IMR-90 (cell line): ENCODE results near the gene TTLL11. TPM values are rescaled to one million over a fixed set of nuclear protein-coding genes. Genes with fewer than 3 reads are reported as not detected.

Experiments used
- ATAC-seq: fragments of 200-7000 bp; cut with Tn5 transposase; 2 replicates; pipeline ENCODE4 v1.9.1; 2020; ENCODE audit warnings: low read depth, mild to moderate bottlenecking, moderate library complexity
- BruUV-seq: library from RNA; stranded (reverse); fragments of 400-500 nt; replicated peaks from 2 replicates; lab custom pipeline; 2021; lab: Mats Ljungman, UMichigan
- CTCF ChIA-PET: fragments of 300-600 bp; formaldehyde crosslinking; extraction: SDS; loops from one replicate; lab custom pipeline; 2021; ENCODE audit warnings: antibody characterized with exemption; lab: Yijun Ruan, JAX
- POLR2A ChIA-PET: fragments of 300-600 bp; sonication (Branson Sonifier 250); formaldehyde crosslinking; loops from one replicate; lab custom pipeline; 2022; ENCODE audit warnings: antibody characterized with exemption; ENCODE audit not compliant: unreplicated experiment; lab: Charles Lee
- DNase-seq: peaks from one replicate; pipeline ENCODE4 v3.0.0; 2013
- H2AFZ ChIP-seq: replicated peaks from 2 replicates; pipeline ENCODE3; 2013; ENCODE audit warnings: low read length, mild to moderate bottlenecking; ENCODE audit not compliant: poor library complexity
- H2AK5ac ChIP-seq: 2 replicates; pipeline ENCODE4 v1.6.1; 2013; ENCODE audit warnings: low read depth, low read length, inconsistent platforms
- H2AK9ac ChIP-seq: replicated peaks from 2 replicates; pipeline ENCODE3; 2013; ENCODE audit warnings: mild to moderate bottlenecking, low read depth, low read length, moderate library complexity; ENCODE audit not compliant: poor library complexity
- H2BK120ac ChIP-seq: 2 replicates; pipeline ENCODE4 v1.6.1; 2013; ENCODE audit warnings: low read depth, low read length, inconsistent platforms
- H2BK15ac ChIP-seq: 3 replicates; pipeline ENCODE4 v1.6.1; 2013; ENCODE audit warnings: low read depth, low read length, inconsistent platforms
- H2BK20ac ChIP-seq: 2 replicates; pipeline ENCODE4 v1.6.1; 2013; ENCODE audit warnings: low read depth, mild to moderate bottlenecking, inconsistent platforms, low read length, moderate library complexity
- H2BK5ac ChIP-seq: 2 replicates; pipeline ENCODE4 v1.6.1; 2013; ENCODE audit warnings: mild to moderate bottlenecking, low read depth, low read length, inconsistent platforms; ENCODE audit not compliant: poor library complexity, severe bottlenecking
- H3K14ac ChIP-seq: replicated peaks from 2 replicates; pipeline ENCODE4 v1.6.1; 2013; ENCODE audit warnings: low read depth, low read length, inconsistent platforms
- H3K18ac ChIP-seq: 2 replicates; pipeline ENCODE4 v1.6.1; 2013; ENCODE audit warnings: low read depth, low read length, control low read depth
- H3K23ac ChIP-seq: 2 replicates; pipeline ENCODE4 v1.6.1; 2013; ENCODE audit warnings: low read depth, low read length, inconsistent platforms
- H3K27ac ChIP-seq: 2 replicates; pipeline ENCODE4 v1.5.1; 2013; ENCODE audit warnings: mild to moderate bottlenecking, control low read depth, low read length; ENCODE audit not compliant: insufficient read depth
- H3K27me3 ChIP-seq: 2 replicates; pipeline ENCODE4 v1.6.1; 2013; ENCODE audit warnings: low read length; ENCODE audit not compliant: control insufficient read depth, insufficient read depth
- H3K36me3 ChIP-seq: 2 replicates; pipeline ENCODE4 v1.6.1; 2013; ENCODE audit warnings: low read length, mixed read lengths; ENCODE audit not compliant: control insufficient read depth, insufficient read depth
- H3K4ac ChIP-seq: 2 replicates; pipeline ENCODE4 v1.6.1; 2013; ENCODE audit warnings: low read depth, low read length, inconsistent platforms
- H3K4me1 ChIP-seq: 2 replicates; pipeline ENCODE4 v1.6.1; 2013; ENCODE audit warnings: low read length, mixed read lengths; ENCODE audit not compliant: control insufficient read depth, insufficient read depth
- H3K4me2 ChIP-seq: 2 replicates; pipeline ENCODE4 v1.6.1; 2013; ENCODE audit warnings: low read depth, mild to moderate bottlenecking, control low read depth, low read length, moderate library complexity
- H3K4me3 ChIP-seq: 2 replicates; pipeline ENCODE4 v1.5.1; 2013; ENCODE audit warnings: low read depth, mild to moderate bottlenecking, control low read depth, low read length, moderate library complexity; ENCODE audit not compliant: insufficient read depth
- H3K56ac ChIP-seq: 2 replicates; pipeline ENCODE4 v1.6.1; 2013; ENCODE audit warnings: low read length, inconsistent platforms; ENCODE audit not compliant: insufficient read depth; ENCODE audit errors: extremely low read depth
- H3K79me1 ChIP-seq, 2 experiments: 2 replicates each; pipeline ENCODE4 v1.6.1; 2013; ENCODE audit warnings: low read length in 2 of 2, inconsistent platforms in 1 of 2, low read depth in 1 of 2
- H3K9ac ChIP-seq: 2 replicates; pipeline ENCODE4 v1.6.1; 2013; ENCODE audit warnings: low read depth, low read length, control low read depth
- H3K9me1 ChIP-seq: 2 replicates; pipeline ENCODE4 v1.6.1; 2013; ENCODE audit warnings: low read length, inconsistent platforms; ENCODE audit not compliant: insufficient read depth
- H3K9me3 ChIP-seq: 2 replicates; pipeline ENCODE4 v1.6.1; 2013; ENCODE audit warnings: low read length; ENCODE audit not compliant: control insufficient read depth, insufficient read depth
- H4K20me1 ChIP-seq: 2 replicates; pipeline ENCODE4 v1.6.1; 2013; ENCODE audit warnings: low read length, inconsistent platforms; ENCODE audit not compliant: insufficient read depth
- H4K5ac ChIP-seq: 2 replicates; pipeline ENCODE4 v1.6.1; 2013; ENCODE audit warnings: mild to moderate bottlenecking, low read depth, low read length, control low read depth
- H4K8ac ChIP-seq, 2 experiments: 2 replicates each; pipeline ENCODE4 v1.6.1; 2013; ENCODE audit warnings: low read depth in 2 of 2, low read length in 2 of 2, control low read depth in 1 of 2, inconsistent platforms in 1 of 2
- H4K91ac ChIP-seq: 2 replicates; pipeline ENCODE4 v1.6.1; 2013; ENCODE audit warnings: low read depth, low read length, inconsistent platforms; ENCODE audit not compliant: insufficient read depth
- BHLHE40 ChIP-seq: fragments of 150-350 bp; IDR thresholded peaks from 2 replicates; pipeline ENCODE4 v1.6.1; 2016; ENCODE audit warnings: mild to moderate bottlenecking, low read depth, low read length
- CEBPB ChIP-seq: IDR thresholded peaks from 2 replicates; pipeline ENCODE4 v1.6.1; 2012; ENCODE audit warnings: low read depth, low read length, improper control_type of control experiment
- CHD1 ChIP-seq: IDR thresholded peaks from 2 replicates; pipeline ENCODE4 v1.6.1; 2012; ENCODE audit warnings: low read depth, low read length, improper control_type of control experiment
- CTCF ChIP-seq: conservative IDR thresholded peaks from 2 replicates; pipeline ENCODE4 v1.5.1; 2012; ENCODE audit warnings: mild to moderate bottlenecking, low read depth, low read length, improper control_type of control experiment
- ELK1 ChIP-seq: fragments of 150-350 bp; IDR thresholded peaks from 2 replicates; pipeline ENCODE4 v1.6.1; 2016; ENCODE audit warnings: low read depth, mild to moderate bottlenecking, low read length, moderate library complexity, borderline replicate concordance
- FOS ChIP-seq: fragments of 150-350 bp; IDR thresholded peaks from 2 replicates; pipeline ENCODE4 v1.6.1; 2016; ENCODE audit warnings: low read depth, low read length
- MAFK ChIP-seq: IDR thresholded peaks from 2 replicates; pipeline ENCODE4 v1.6.1; 2012; ENCODE audit warnings: low read depth, low read length, improper control_type of control experiment
- MAZ ChIP-seq: IDR thresholded peaks from 2 replicates; pipeline ENCODE4 v1.6.1; 2012; ENCODE audit warnings: low read depth, mild to moderate bottlenecking, low read length, improper control_type of control experiment, moderate library complexity, borderline replicate concordance
- NFE2L2 ChIP-seq: fragments of 150-350 bp; IDR thresholded peaks from 2 replicates; pipeline ENCODE4 v1.6.1; 2016; ENCODE audit warnings: low read depth, mild to moderate bottlenecking, low read length
- POLR2A ChIP-seq: IDR thresholded peaks from 2 replicates; pipeline ENCODE4 v1.6.1; 2012; ENCODE audit warnings: mild to moderate bottlenecking, low read depth, low read length
- RAD21 ChIP-seq: IDR thresholded peaks from 2 replicates; pipeline ENCODE4 v1.6.1; 2012; ENCODE audit warnings: low read length, improper control_type of control experiment
- RCOR1 ChIP-seq: IDR thresholded peaks from 2 replicates; pipeline ENCODE4 v1.6.1; 2012; ENCODE audit warnings: mild to moderate bottlenecking, low read length, improper control_type of control experiment; ENCODE audit not compliant: insufficient replicate concordance
- RFX5 ChIP-seq: IDR thresholded peaks from 2 replicates; pipeline ENCODE4 v1.8.0; 2012; ENCODE audit warnings: low read depth, mild to moderate bottlenecking, low read length, moderate library complexity
- SMC3 ChIP-seq: fragments of 150-350 bp; IDR thresholded peaks from 2 replicates; pipeline ENCODE4 v1.6.1; 2016; ENCODE audit warnings: low read depth, mild to moderate bottlenecking, antibody characterized with exemption, low read length, moderate library complexity
- USF2 ChIP-seq: fragments of 150-350 bp; IDR thresholded peaks from 2 replicates; pipeline ENCODE4 v1.6.1; 2017; ENCODE audit warnings: mild to moderate bottlenecking, antibody characterized with exemption, low read length, low read depth
- WGBS, 2 experiments: methylation state at CpG; one replicate each; pipeline versions ENCODE4 v1.1.5 to v1.1.7; 2013; ENCODE audit warnings: missing lambda C conversion rate in 2 of 2; ENCODE audit not compliant: insufficient read length in 1 of 2; ENCODE audit errors: extremely low coverage in 2 of 2; 5-methylcytosine and 5-hydroxymethylcytosine counted together
- dilution Hi-C: fragments of 300-500 bp; cut with HindIII; formaldehyde crosslinking; loops from one replicate; pipeline ENCODE4 v1.14.3; 2018; ENCODE audit warnings: low sequenced_read_pairs; ENCODE audit not compliant: unreplicated experiment
- in situ Hi-C: fragments of 300-500 bp; cut with MboI; formaldehyde crosslinking; loops from 3 replicates; pipeline ENCODE4 v1.14.3; 2019; ENCODE audit warnings: low sequenced_read_pairs, inconsistent platforms, mixed read lengths
- intact Hi-C: fragments of 100-400 bp; cut with micrococcal nuclease; formaldehyde crosslinking; loops from 2 replicates; pipeline ENCODE4 v1.10.0; 2022
- polyA plus RNA-seq, 3 experiments: library from polyadenylated mRNA; depleted of rRNA; stranded (reverse); fragments of >200 nt; gene quantifications; 2 replicates each; pipeline ENCODE4 v1.2.3, GENCODE V29; 2012; ENCODE audit warnings: low replicate concordance in 1 of 3
- total RNA-seq: library from RNA; depleted of rRNA; stranded (reverse); fragments of >200 nt; gene quantifications from 2 replicates; pipeline ENCODE4 v1.2.3, GENCODE V29; 2012

TTLL11 gene
- total and polyA plus RNA-seq, 2 of the 4 experiments (the other 2 are of a cell fraction), result 2.0 to 4.6 TPM

GRCh38 chr9:122135529-122135859, 42.4 kb upstream of the TTLL11 start:
- H3K4ac ChIP-seq, result no peak overlapping the region
- intact Hi-C loops, result loop anchor here (5.0 kb wide), 1 partner anchor 97 kb away; no protein-coding TSS in a partner anchor
- no peak overlapping the region for H2BK15ac ChIP-seq
- dilution Hi-C loops, result no loop called here
- H2AFZ ChIP-seq, result no peak overlapping the region
- H2BK5ac ChIP-seq, result no peak overlapping the region
- no peak overlapping the region for H3K9ac ChIP-seq
- H4K20me1 ChIP-seq, result no peaks in the 10 kb centered on the region
- H4K91ac ChIP-seq, result no peak overlapping the region
- no peak overlapping the region for H2BK20ac ChIP-seq
- in situ Hi-C loops, result no loop called here
- peaks cover 4% of the 10 kb centered on the region; the same call in 1 of the 2 replicates for H3K27me3 ChIP-seq
- H4K5ac ChIP-seq, result no peak overlapping the region
- H3K9me3 ChIP-seq, result no peaks in the 10 kb centered on the region
- H3K23ac ChIP-seq, result no peak overlapping the region
- H4K8ac ChIP-seq, result no peak overlapping the region
- H3K4me3 ChIP-seq, result no peak overlapping the region
- no peak overlapping the region for H2AK9ac ChIP-seq
- H3K18ac ChIP-seq, result no peak overlapping the region
- 0 out of 2 replicates have a peak, but pooled peaks cover 6% of the 10 kb centered on the region for H3K9me1 ChIP-seq
- ATAC-seq (no peak), DNase-seq (no peak)
- H3K4me2 ChIP-seq, result no peak overlapping the region
- H3K36me3 ChIP-seq, result no peaks in the 10 kb centered on the region
- H2AK5ac ChIP-seq, result no peak overlapping the region
- ChIA-PET POLR2A (interaction anchor here (0.5 kb wide), 2 partner anchors 9 to 103 kb away, joined by 3 to 4 read pairs; no protein-coding TSS in a partner anchor), CTCF (interaction anchor here (0.6 kb wide), 1 partner anchor 152 kb away, joined by 4 read pairs; no protein-coding TSS in a partner anchor)
- H3K79me1 ChIP-seq, result no peaks in the 10 kb centered on the region
- H3K4me1 ChIP-seq, result peaks cover 8% of the 10 kb centered on the region
- H3K14ac ChIP-seq, result no peak overlapping the region
- no peak overlapping the region for H3K56ac ChIP-seq
- H3K27ac ChIP-seq, result no peak overlapping the region
- no peak overlapping the region for H2BK120ac ChIP-seq
- no peak for TF ChIP-seq CEBPB
- TF ChIP-seq BHLHE40, result no peak
- no peak for TF ChIP-seq MAZ
- no peak for TF ChIP-seq FOS
- no peak for TF ChIP-seq RCOR1
- no peak for TF ChIP-seq ELK1
- TF ChIP-seq CTCF, result no peak
- no peak for TF ChIP-seq CHD1
- no peak for TF ChIP-seq POLR2A
- TF ChIP-seq USF2, result no peak
- TF ChIP-seq RAD21, result no peak
- TF ChIP-seq SMC3, result no peak
- no peak for TF ChIP-seq NFE2L2
- TF ChIP-seq MAFK, result no peak
- TF ChIP-seq RFX5, result no peak
- BruUV-seq, result no TSS peak
- WGBS, 2 experiments, result no CpG with 5 or more reads among the region's 7 CpGs
